Fibroblast of the conjunctiva (primary cell): ENCODE data around the gene TMEM129.
"Not testable (repeated sequence)": the region's sequence is repeated elsewhere in the genome, so short reads cannot be mapped to it uniquely, and the experiment has no call there.

Experiments used
- DNase-seq: peaks from one replicate; pipeline ENCODE4 v3.0.0-alpha.2; 2010; ENCODE audit warnings: low read depth

The TMEM129 gene

GRCh38 chr4:1721666-1722550, 785 bp upstream of the TMEM129 start:
- DNase-seq: no peak

DNA sequence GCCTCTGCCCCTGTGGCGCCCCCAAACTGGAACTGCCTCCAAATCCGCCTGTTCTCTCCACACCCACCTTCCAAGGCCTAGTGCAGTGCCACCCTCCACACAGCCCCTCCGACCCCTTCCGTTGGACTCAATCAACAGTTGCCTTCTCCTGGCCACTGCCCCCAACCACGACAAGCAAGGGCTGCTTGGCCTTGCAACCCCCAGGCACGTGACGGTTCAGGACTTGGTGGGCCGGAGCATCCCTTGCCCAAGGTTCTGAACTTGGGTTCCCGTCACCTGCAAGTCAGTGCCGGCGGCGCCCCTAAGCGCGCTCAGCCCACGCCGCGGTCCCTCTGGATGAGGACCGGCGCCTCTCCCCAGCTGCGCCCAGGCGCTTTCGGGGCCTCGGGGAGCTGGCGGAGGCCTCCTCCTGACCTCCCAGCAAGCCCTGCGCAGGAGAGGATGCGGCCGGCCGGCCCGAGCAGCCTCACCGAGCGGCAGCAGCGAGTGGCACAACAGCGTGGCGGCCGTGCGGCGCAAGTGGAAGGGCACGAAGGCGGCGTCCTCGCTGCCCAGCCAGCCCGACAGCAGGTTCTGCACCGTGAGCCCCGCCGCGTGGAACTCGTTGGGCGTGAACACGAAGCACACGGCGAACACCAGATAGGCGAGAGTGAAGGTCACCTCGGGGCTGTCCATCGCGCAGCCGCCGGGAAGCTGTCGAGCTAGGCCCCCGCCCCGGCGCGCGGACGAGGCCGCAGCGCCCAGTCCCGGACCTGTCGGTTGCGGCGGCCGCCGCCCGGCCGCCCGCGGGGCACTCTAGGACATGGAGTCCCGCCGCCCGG, 750 bp downstream of the TMEM129 start:
- no peak for DNase-seq

- no peak for DNase-seq
Observed at GRCh38 chr4:1718095-1718850, 2.9 kb downstream of the TMEM129 start.

DNA sequence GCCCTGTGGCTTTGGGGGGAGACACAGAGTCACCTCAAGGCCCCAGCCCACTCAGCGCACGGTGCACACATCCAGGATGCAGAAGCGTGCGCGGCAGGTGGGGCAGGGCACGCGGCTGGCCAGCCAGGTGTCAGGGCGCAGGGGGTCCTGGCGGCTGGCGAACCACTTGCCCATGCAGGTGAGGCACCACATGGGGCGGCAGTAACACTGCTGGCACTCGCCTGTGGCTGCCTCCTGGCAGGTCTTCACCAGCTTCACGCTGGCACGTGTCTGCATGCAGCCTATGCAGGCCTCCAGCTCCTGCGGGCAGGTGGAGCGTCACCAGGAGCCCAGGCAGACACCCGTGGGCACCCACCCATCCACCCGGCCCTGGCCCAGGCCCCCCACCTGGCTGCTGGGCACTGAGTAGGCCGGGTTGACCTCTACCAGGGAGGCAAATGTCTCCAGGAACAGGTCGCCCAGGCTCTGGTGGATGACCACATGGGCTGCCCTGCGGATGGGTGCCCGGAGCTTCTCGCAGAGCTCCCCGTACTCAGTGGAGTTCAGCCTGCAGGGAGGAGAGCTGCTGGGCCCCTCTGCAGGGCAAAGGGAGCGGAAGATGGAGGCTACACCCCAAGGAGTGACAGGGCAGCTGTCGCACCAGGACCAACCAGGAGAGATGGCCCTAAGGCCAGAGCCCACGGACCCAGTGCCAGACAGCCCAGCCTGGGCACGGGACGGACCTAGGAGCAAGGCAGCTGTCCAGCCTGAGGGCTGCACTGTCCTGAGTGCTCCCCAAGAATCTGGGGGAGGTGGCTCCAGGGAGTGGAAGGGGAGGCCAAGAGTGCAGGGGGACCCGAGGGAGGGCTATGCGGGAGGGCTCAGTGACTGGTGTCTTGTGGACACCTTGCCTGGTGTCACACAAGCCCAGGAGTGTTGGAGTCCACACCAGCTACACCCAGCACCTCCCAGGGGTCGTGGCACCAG, 3.7 kb downstream of the TMEM129 start:
- DNase-seq: no peak

GRCh38 chr4:1716065-1716945, 4.8 kb downstream of the TMEM129 start:
- DNase-seq: no peak

GRCh38 chr4:1715002-1715758, 5.9 kb downstream of the TMEM129 start:
- DNase-seq: no peak

DNA sequence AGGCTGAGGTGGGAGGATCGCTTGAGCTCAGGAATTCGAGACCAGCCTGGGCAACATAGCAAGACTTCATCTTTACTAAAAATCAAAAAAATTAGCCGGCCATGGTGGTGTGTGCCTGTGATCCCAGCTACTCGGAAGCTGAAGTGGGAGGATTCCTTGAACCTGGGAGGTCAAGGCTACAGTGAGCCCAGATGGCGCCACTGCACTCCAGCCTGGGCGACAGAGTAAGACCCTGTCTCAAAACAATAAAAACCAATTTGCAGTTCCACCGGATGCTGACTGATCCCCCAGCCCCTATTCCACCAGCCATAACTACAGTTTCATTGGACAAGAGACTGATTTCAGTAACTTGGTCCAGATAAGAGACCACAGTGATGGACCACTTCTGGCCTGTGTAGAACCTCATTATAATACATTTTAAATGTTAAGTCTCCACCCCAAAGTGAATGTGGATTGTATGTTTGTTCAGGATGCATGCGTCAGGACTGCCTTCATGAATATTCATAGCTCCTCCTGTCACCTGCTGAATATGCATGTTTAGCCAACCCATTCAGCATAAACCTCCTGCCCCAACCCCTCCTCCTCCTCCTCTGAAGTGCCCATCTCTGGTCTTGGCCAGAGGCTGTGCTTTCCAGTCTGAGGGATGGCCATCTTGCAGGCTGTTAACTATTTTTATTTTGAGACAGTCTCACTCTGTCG, 6.7 kb downstream of the TMEM129 start:
- DNase-seq: no peak

- no peak for DNase-seq
Observed at GRCh38 chr4:1713003-1713851, 7.9 kb downstream of the TMEM129 start.

- peak; percentile 79 for DNase-seq
Observed at GRCh38 chr4:1712216-1713002, 8.7 kb downstream of the TMEM129 start, which contains the start of gene SLBP. Gene SLBP (minus strand): TSS chr4:1712319. CDS start chr4:1712188, 131 bp downstream.

GRCh38 chr4:1711571-1712215, 9.4 kb downstream of the TMEM129 start:
- DNase-seq: no peak

DNA sequence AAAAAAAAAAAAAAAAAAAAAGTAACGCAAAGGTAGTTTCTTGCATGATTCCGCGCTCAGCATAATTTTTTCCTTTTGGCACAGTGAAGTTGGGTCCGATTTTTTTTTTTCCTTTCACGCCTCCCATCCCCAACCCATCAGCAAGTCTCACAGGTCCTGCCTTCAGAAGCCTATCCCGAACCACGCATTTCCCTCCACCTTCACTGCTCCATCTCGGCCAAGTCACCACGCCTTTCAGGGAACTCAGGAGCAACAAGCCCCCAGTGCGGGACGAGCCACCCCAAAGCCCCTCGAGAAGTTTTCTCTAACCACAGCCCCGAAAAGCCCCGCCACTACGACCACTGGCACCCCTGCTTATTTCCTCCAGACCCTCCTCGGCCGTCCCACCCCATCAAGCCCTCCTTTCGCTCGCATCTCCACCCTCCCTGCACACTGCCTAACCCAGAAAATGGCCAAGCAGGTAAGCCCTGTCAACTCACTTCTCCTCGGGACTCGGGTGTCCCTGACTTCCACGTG, 10.0 kb downstream of the TMEM129 start:
- no peak for DNase-seq

GRCh38 chr4:1708581-1708980, 12.5 kb downstream of the TMEM129 start:
- DNase-seq: no peak

DNA sequence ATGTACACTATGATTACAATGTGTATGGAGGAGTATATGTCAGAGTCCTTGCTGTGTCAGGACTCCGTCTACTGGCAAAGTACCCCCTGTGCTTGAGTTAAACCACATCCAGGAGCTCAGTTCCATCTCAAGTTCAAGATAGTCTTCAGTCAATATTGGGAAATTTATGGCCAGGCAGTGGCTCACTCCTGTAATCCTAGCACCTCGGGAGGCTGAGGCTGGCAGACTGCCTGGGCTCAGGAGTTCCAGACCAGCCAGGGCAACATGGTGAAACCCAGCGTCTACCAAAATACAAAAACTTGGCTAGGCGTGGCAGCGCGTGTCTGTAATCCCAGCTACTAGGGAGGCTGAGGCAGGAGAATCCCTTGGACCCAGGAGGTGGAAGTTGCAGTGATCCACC, 14.8 kb downstream of the TMEM129 start:
- DNase-seq: no peak

GRCh38 chr4:1705732-1706131, 15.4 kb downstream of the TMEM129 start:
- DNase-seq: no peak

DNA sequence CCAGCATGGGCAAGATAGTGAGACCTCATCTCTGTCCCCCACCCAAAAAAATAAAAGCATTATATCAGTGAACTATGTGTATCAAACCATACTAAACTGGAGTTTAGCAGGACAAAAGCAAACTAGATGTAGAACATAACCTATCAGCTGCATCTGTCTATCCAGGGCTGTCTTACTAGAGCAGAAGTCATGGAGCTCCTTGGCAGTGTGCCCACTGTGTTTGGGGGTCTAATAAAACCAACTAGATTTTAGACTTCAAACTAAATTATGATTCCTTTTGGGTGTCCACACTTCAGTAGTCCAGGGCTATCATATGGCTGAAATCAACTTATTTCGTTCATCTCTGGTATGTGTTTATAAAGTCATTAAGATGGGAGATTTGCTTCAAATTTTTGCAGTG, 17.3 kb downstream of the TMEM129 start:
- DNase-seq: no peak

- DNase-seq: not testable (repeated sequence)
Observed at GRCh38 chr4:1701671-1702070, 19.5 kb downstream of the TMEM129 start.
